Ascending aorta (tissue), 2 donors: Measurements from ENCODE around the gene INAFM2. TPM values are rescaled to one million over a fixed set of nuclear protein-coding genes. Genes with fewer than 3 reads are reported as not detected.
A peak's percentile ranks its signal among the peaks of the same experiment; 100 is the strongest.

Experiments used
- DNase-seq, 2 donors: peaks; one replicate each; pipeline ENCODE4 v3.0.0-alpha.2; 2019; ENCODE audit warnings: low spot score in 2 of 2
- H3K27ac ChIP-seq, 2 donors: fragments of 200-600 bp; sonication (generic); one replicate each; pipeline ENCODE4 v1.5.1; 2016 to 2017; ENCODE audit warnings: mild to moderate bottlenecking in 1 of 2
- H3K27me3 ChIP-seq: fragments of 200-600 bp; sonication (generic); one replicate; pipeline ENCODE4 v1.5.1; 2017
- H3K36me3 ChIP-seq, 2 donors: fragments of 200-600 bp; sonication (generic); one replicate each; pipeline ENCODE4 v1.5.1; 2016
- H3K4me1 ChIP-seq, 2 donors: fragments of 200-600 bp; sonication (generic); one replicate each; pipeline ENCODE4 v1.5.1; 2016 to 2017; ENCODE audit warnings: mild to moderate bottlenecking in 1 of 2
- H3K4me3 ChIP-seq, 2 donors: fragments of 200-600 bp; sonication (generic); one replicate each; pipeline ENCODE4 v1.5.1; 2016 to 2017; ENCODE audit warnings: mild to moderate bottlenecking in 1 of 2
- H3K9me3 ChIP-seq, 2 donors: fragments of 200-600 bp; sonication (generic); one replicate each; pipeline ENCODE4 v1.5.1; 2016
- intact Hi-C: fragments of 100-400 bp; cut with DNase I; formaldehyde crosslinking; loops from one replicate; pipeline ENCODE4 v1.15.1; 2023
- total RNA-seq: library from RNA; depleted of rRNA; stranded (reverse); fragments of >200 nt; gene quantifications from one replicate; pipeline ENCODE4 v1.1.0, GENCODE V29; 2016
- TF ChIP-seq, protein P1 (sequence below), 3 experiments: fragments of 200-600 bp in 2 of 3; fragments of 450-650 bp in 1 of 3; sonication (generic) in 2 of 3; IDR thresholded peaks; one replicate each; pipeline ENCODE4 v1.5.1; 2016 to 2019; ENCODE audit warnings: antibody characterized with exemption in 3 of 3, mild to moderate bottlenecking in 1 of 3, moderate library complexity in 1 of 3

INAFM2 gene
- total RNA-seq, 1 donor from 2014 or later, result 69.8 TPM

DNA sequence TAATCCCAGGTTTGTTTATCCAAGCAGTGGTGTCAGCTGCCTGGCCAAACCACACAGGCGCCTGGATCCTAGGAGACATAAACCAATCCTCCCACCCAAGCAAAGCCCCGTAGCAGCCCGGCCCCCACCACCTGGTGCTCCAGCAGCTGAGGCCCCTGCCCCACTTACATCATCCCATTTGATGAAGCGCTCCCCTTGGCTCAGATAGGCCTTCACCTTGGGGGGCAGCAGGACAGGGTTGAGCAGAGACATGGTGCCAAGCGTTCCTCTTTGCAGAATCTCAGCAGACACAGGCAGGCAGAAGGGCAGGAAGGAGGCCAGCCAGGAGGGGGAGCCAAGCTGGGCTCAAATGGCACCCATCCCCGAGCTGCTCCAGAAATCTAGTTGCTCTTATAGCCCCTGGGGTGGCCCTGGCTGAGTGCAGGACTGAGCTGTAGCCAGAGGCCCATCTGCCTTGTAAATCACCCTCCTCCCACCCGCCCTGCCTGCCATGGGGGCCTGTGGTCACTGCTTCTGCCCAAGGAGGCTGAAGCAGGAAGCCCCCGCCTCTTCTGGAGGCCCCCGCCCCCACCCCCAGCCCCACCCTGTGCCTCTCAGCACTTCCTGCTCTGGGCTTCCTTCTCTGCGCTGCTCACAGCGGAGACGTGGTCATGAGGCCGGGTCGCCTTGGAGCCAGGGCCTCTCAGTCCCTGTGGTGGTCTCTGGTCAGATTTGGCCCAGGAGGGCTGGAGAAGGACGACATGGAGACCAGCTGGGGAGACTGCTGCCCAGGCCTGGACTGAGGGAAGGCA is 15.9 kb upstream of the INAFM2 start, which contains the start of gene PLCB2:
PLCB2 (minus strand) TSS at position 515 of the 791 bp plus-strand sequence; CDS start at position 252, 263 bp downstream.
- Histone ChIP-seq H3K27me3 (no peaks in the 10 kb centered on the region), H3K27ac (peak within 1 kb of the TSS in 1 of 2 donors; percentile 26), H3K9me3 (no peaks in the 10 kb centered on the region), H3K4me3 (peak within 1 kb of the TSS in 1 of 2 donors; percentile 48), H3K4me1 (no peaks in the 10 kb centered on the region), H3K36me3 (no peaks in the 10 kb centered on the region)
- intact Hi-C loops, result no loop called here
- DNase-seq, result no peak
- TF ChIP-seq, protein P1, sequence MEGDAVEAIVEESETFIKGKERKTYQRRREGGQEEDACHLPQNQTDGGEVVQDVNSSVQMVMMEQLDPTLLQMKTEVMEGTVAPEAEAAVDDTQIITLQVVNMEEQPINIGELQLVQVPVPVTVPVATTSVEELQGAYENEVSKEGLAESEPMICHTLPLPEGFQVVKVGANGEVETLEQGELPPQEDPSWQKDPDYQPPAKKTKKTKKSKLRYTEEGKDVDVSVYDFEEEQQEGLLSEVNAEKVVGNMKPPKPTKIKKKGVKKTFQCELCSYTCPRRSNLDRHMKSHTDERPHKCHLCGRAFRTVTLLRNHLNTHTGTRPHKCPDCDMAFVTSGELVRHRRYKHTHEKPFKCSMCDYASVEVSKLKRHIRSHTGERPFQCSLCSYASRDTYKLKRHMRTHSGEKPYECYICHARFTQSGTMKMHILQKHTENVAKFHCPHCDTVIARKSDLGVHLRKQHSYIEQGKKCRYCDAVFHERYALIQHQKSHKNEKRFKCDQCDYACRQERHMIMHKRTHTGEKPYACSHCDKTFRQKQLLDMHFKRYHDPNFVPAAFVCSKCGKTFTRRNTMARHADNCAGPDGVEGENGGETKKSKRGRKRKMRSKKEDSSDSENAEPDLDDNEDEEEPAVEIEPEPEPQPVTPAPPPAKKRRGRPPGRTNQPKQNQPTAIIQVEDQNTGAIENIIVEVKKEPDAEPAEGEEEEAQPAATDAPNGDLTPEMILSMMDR (IDR thresholded peaks at IDR 0.05), result no peak

DNA sequence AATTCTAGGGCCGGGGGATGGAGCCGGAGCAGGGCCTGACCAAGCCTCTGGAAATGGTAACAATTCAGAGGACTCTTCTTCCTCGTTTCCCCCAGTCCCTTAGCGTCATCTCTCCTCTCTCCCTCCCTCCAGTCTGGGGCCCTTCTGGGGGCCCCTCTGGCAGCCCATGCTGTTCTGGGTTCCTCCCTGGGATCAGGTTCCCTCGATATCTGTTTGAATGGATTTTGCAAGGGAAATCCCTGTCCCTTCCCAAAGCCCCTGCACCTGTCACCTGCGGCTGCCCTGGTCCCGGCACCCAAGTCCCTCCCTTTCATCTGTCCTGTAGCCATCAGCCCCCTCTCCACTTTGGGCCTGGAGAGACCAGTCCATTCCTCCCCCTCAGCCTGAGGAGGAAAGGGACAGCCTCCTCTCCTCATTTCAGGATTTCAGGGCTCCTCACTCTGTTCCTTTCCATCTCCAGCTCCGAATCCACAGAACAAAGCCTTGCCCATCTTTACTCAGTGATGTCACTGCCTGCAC is 14.1 kb upstream of the INAFM2 start:
- DNase-seq, result no peak
- H3K27me3 ChIP-seq, result no peaks in the 10 kb centered on the region
- H3K4me3 ChIP-seq, result no peak overlapping the region
- intact Hi-C loops, result no loop called here
- H3K4me1 ChIP-seq, result no peaks in the 10 kb centered on the region
- H3K9me3 ChIP-seq, result no peaks in the 10 kb centered on the region
- no peaks in the 10 kb centered on the region for H3K36me3 ChIP-seq
- TF ChIP-seq, protein P1 (IDR thresholded peaks at IDR 0.05), result no peak
- no peak overlapping the region for H3K27ac ChIP-seq

DNA sequence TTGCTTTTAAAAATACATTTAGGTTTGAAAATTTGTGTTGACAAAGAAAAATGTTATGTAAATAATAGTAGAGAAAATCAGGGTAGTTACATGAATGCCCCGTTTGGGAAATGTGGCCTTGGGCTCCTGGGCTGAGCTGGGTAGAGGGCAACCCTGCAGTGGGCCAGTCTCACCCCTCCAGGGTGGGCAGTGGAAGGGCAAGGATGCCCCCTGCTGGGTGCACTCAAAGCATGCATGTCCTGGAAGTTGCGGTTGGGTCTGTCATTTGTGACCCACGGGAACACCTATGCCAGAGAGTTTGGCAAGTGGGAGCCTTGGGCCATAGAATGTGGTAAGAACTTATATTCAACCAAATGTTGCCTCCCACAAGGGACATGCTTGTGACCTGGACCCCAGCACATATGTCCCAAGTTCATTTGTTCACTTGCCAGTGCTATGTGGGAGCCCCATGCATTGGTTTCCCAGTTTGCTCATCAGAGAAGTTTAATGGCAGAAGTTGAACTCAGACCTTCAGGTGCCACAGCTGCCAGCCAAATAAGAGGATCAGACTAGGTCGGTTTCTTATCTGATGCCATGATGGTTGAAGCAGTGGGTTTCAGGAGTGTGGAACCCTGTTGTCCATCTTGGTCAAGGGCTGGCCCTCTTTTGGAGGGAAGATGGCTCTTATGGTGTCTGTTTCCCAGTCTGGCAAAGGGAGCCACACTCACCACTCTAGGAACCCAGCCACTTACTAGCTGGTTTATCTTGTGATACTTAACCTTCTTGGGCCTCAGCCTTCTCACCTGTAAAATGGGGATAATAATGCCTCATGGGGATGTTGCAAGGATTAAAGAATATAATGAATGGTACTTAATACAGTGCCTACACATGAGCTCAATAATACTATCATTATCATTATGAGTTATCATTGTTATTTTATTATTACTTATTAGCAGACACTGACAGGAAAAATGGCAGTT is 13.2 kb upstream of the INAFM2 start:
- no peaks in the 10 kb centered on the region for H3K36me3 ChIP-seq
- no peak overlapping the region for H3K4me3 ChIP-seq
- H3K27me3 ChIP-seq, result no peaks in the 10 kb centered on the region
- H3K9me3 ChIP-seq, result no peaks in the 10 kb centered on the region
- intact Hi-C loops, result no loop called here
- H3K27ac ChIP-seq, result no peak overlapping the region
- TF ChIP-seq, protein P1 (IDR thresholded peaks at IDR 0.05), result peak in 2 of 3 experiments; percentile 24 to 44
- no peaks in the 10 kb centered on the region for H3K4me1 ChIP-seq
- DNase-seq, result no peak

DNA sequence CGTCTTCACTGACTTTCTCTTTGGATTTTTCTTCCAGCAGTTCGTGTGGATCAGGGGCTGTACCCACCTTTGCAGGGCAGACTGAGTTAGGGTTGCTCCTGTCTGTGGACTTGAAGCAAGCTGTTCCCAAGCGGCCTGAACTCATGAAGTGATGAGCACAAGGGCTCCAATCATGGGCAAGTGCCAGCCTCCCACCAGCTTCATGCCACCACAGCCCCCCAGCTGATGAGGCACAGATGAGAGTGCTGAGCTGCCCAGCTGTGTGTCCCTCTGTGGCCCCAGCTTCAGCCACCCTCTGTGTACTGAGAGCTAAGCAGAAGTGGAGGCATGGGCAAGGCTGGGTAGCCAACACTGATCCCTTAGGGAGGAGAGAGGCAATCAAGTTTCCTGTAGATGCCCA is 12.5 kb upstream of the INAFM2 start:
- Histone ChIP-seq H3K27me3 (no peaks in the 10 kb centered on the region), H3K4me1 (no peaks in the 10 kb centered on the region), H3K4me3 (no peak overlapping the region), H3K27ac (no peak overlapping the region), H3K9me3 (no peaks in the 10 kb centered on the region), H3K36me3 (no peaks in the 10 kb centered on the region)
- DNase-seq, result no peak
- TF ChIP-seq, protein P1 (IDR thresholded peaks at IDR 0.05), result no peak
- intact Hi-C loops, result no loop called here

DNA sequence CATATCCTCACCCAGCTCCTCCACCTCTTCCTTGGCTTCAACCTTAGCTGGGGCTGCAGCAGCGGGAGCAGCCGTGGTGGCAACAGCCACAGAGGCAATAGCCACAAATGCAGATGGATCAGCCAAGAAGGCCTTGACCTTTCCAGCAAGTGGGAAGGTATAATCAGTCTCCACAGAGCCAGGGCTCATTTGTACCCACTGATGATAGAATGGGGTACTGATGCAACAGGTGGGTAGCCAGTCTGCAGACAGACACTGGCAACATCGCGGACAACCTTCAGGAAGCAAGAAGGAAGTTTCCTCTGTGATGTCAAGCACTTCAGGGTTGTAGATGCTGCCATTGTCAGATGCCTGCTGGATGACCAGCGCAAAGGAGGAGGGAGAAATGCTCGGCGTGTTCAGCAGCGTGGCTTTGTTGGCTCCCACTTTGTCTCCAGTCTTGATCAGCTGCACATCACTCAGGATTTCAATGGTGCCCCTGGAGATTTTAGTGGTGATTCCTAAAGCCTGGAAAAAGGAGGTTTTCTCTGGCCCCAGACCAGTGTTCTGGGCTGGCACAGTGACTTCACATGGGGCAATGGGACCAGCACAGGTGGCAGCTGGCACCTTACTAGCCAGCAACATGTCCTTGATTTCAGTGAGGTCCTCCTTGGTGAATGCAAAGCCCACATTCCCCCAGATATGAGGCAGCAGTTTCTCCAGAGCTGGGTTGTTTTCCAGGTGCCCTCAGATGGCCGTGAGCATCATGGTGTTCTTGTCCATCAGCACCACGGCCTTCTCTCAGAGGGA is 10.9 kb upstream of the INAFM2 start:
- TF ChIP-seq, protein P1 (IDR thresholded peaks at IDR 0.05), result no peak
- H3K27ac ChIP-seq, result no peak overlapping the region
- no peak for DNase-seq
- no peak overlapping the region for H3K4me3 ChIP-seq
- no peaks in the 10 kb centered on the region for H3K4me1 ChIP-seq
- no peaks in the 10 kb centered on the region for H3K27me3 ChIP-seq
- intact Hi-C loops, result no loop called here
- no peaks in the 10 kb centered on the region for H3K9me3 ChIP-seq
- no peaks in the 10 kb centered on the region for H3K36me3 ChIP-seq
